Kidney epithelial cell (primary cell): ENCODE measurements around the gene KDM2B. TPM values are rescaled to one million over a fixed set of nuclear protein-coding genes. Genes with fewer than 3 reads are reported as not detected.
"Not testable (repeated sequence)": the region's sequence is repeated elsewhere in the genome, so short reads cannot be mapped to it uniquely, and the experiment has no call there.

Experiments used
- DNase-seq: peaks from one replicate; pipeline ENCODE4 v3.0.0-alpha.2; 2010; ENCODE audit warnings: low read depth
- H3K27me3 ChIP-seq: 2 replicates; pipeline ENCODE4 v1.6.0; 2011; ENCODE audit warnings: low read length; ENCODE audit not compliant: control insufficient read depth, insufficient read depth
- H3K36me3 ChIP-seq: 2 replicates; pipeline ENCODE4 v1.5.1; 2011; ENCODE audit warnings: low read length; ENCODE audit not compliant: control insufficient read depth, insufficient read depth
- H3K4me3 ChIP-seq: 2 replicates; pipeline ENCODE4 v1.5.1; 2011; ENCODE audit warnings: low read depth, mild to moderate bottlenecking, control low read depth, low read length
- CTCF ChIP-seq: IDR thresholded peaks from 2 replicates; pipeline ENCODE4 v1.5.1; 2011; ENCODE audit warnings: mild to moderate bottlenecking, moderate library complexity, low read length, control low read depth, inconsistent platforms; ENCODE audit not compliant: insufficient read depth, poor library complexity, severe bottlenecking
- total RNA-seq: library from RNA; depleted of rRNA; stranded (reverse); fragments of >200 nt; gene quantifications from 2 replicates; pipeline ENCODE4 v1.2.3, GENCODE V29; 2015

KDM2B gene
- total RNA-seq, 1 donor from 2014 or later = 34.7 TPM

- TF ChIP-seq CTCF = no peak
- Histone ChIP-seq H3K36me3 (no peaks in the 10 kb centered on the region), H3K4me3 (no peak overlapping the region), H3K27me3 (no peaks in the 10 kb centered on the region)
- no peak for DNase-seq
Measured at GRCh38 chr12:121596526-121596925, 15.7 kb upstream of the KDM2B start.

DNA sequence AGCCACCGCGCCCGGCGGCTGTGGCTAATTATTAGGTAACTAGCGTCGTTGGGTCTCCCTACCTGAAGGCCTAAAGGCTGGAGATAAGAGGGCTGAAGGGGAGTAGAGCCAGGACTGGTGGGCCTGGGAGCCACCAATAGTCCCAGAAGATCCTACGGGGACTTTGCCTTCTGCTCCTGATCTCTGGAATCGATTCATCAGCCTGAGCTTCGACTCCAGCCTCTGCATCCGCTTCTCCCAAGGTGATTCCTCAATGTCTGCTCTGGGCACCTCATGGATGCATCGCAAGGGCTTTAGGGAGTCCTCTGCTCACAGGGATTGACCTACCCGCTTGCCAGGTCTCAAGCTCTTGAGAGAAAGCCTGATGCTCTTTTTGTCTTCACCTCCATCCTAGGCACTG is 14.7 kb upstream of the KDM2B start:
- H3K4me3 ChIP-seq = no peak overlapping the region
- no peak for DNase-seq
- H3K27me3 ChIP-seq = no peaks in the 10 kb centered on the region
- no peaks in the 10 kb centered on the region for H3K36me3 ChIP-seq
- TF ChIP-seq CTCF = no peak

GRCh38 chr12:121592320-121592719 is 11.5 kb upstream of the KDM2B start:
- no peak for TF ChIP-seq CTCF
- DNase-seq = no peak
- H3K36me3 ChIP-seq = no peaks in the 10 kb centered on the region

GRCh38 chr12:121590476-121591143 is 9.8 kb upstream of the KDM2B start:
- Histone ChIP-seq H3K4me3 (no peak overlapping the region), H3K36me3 (no peaks in the 10 kb centered on the region), H3K27me3 (no peaks in the 10 kb centered on the region)
- no peak for TF ChIP-seq CTCF
- DNase-seq = no peak

More at GRCh38 chr12:121592320-121592719, 11.5 kb upstream of the KDM2B start:
- H3K4me3 ChIP-seq = no peak overlapping the region
- H3K27me3 ChIP-seq = no peaks in the 10 kb centered on the region

GRCh38 chr12:121584885-121585284 is 4.1 kb upstream of the KDM2B start:
- H3K4me3 ChIP-seq, DNase-seq, H3K36me3 ChIP-seq, H3K27me3 ChIP-seq: not testable (repeated sequence)

DNA sequence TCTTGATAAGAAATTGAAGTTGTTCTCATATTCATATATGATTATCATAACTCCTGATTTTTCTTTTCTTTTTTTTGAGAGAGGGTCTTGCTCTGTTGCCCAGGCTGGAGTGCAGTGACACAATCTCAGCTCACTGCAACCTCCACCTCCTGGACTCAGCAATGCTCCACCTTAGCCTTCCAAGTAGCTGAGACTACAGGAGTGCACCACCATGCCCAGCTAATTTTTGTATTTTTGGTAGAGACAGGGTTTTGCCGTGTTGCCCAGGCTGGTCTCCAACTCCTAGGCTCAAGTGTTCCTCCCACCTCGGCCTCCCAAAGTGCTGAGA is 2.5 kb upstream of the KDM2B start:
- not testable (repeated sequence) for H3K4me3 ChIP-seq, H3K36me3 ChIP-seq, H3K27me3 ChIP-seq, DNase-seq

DNA sequence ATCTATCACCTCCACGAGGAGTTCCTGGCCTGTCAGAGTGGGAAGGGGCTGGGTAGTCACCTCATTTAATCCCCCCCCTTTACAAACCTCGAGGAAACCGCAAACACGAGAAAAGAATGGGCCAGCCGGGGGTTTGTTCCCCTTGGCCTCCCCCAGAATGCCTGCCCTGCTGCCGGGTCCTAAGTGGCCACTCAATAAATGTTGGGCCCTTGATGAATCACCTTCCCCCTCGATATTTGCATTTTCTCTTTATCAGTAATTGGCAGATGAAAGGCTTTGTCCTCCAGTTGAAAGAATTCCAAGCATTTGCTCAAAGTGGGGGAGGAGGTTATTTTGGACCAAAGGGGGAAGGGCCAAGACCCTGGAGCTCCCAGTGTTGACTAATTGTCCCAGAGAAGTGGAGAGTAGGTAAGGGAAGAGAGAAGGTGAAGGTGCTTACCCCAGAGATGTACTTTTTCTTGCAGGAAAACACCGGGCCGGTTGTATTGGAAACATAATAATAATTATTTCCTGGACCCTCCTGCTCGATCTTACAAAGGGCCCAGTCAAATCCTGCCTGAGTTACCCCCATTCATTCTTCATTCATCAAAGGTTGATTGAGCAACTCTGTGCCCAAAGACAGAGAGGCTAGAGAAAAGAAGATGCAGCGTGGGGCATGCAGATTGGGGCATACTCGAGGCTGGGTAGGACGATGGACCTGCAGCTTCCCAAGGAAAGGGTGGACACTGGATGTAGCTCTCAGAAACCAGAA is 1.9 kb upstream of the KDM2B start:
- no peaks in the 10 kb centered on the region for H3K36me3 ChIP-seq
- no peak overlapping the region for H3K4me3 ChIP-seq
- no peak for DNase-seq
- TF ChIP-seq CTCF = no peak
- H3K27me3 ChIP-seq = no peaks in the 10 kb centered on the region
